IMR-90 (cell line): Measurements from ENCODE around the gene MYO1A. TPM values are rescaled to one million over a fixed set of nuclear protein-coding genes. Genes with fewer than 3 reads are reported as not detected.

Experiments used
- ATAC-seq: fragments of 200-7000 bp; cut with Tn5 transposase; 2 replicates; pipeline ENCODE4 v1.9.1; 2020; ENCODE audit warnings: low read depth, mild to moderate bottlenecking, moderate library complexity
- BruUV-seq: library from RNA; stranded (reverse); fragments of 400-500 nt; replicated peaks from 2 replicates; lab custom pipeline; 2021; lab: Mats Ljungman, UMichigan
- CTCF ChIA-PET: fragments of 300-600 bp; formaldehyde crosslinking; extraction: SDS; loops from one replicate; lab custom pipeline; 2021; ENCODE audit warnings: antibody characterized with exemption; lab: Yijun Ruan, JAX
- POLR2A ChIA-PET: fragments of 300-600 bp; sonication (Branson Sonifier 250); formaldehyde crosslinking; loops from one replicate; lab custom pipeline; 2022; ENCODE audit warnings: antibody characterized with exemption; ENCODE audit not compliant: unreplicated experiment; lab: Charles Lee
- DNase-seq: peaks from one replicate; pipeline ENCODE4 v3.0.0; 2013
- H2AFZ ChIP-seq: replicated peaks from 2 replicates; pipeline ENCODE3; 2013; ENCODE audit warnings: low read length, mild to moderate bottlenecking; ENCODE audit not compliant: poor library complexity
- H2AK5ac ChIP-seq: 2 replicates; pipeline ENCODE4 v1.6.1; 2013; ENCODE audit warnings: low read depth, low read length, inconsistent platforms
- H2AK9ac ChIP-seq: replicated peaks from 2 replicates; pipeline ENCODE3; 2013; ENCODE audit warnings: mild to moderate bottlenecking, low read depth, low read length, moderate library complexity; ENCODE audit not compliant: poor library complexity
- H2BK120ac ChIP-seq: 2 replicates; pipeline ENCODE4 v1.6.1; 2013; ENCODE audit warnings: low read depth, low read length, inconsistent platforms
- H2BK15ac ChIP-seq: 3 replicates; pipeline ENCODE4 v1.6.1; 2013; ENCODE audit warnings: low read depth, low read length, inconsistent platforms
- H2BK20ac ChIP-seq: 2 replicates; pipeline ENCODE4 v1.6.1; 2013; ENCODE audit warnings: low read depth, mild to moderate bottlenecking, inconsistent platforms, low read length, moderate library complexity
- H2BK5ac ChIP-seq: 2 replicates; pipeline ENCODE4 v1.6.1; 2013; ENCODE audit warnings: mild to moderate bottlenecking, low read depth, low read length, inconsistent platforms; ENCODE audit not compliant: poor library complexity, severe bottlenecking
- H3K14ac ChIP-seq: replicated peaks from 2 replicates; pipeline ENCODE4 v1.6.1; 2013; ENCODE audit warnings: low read depth, low read length, inconsistent platforms
- H3K18ac ChIP-seq: 2 replicates; pipeline ENCODE4 v1.6.1; 2013; ENCODE audit warnings: low read depth, low read length, control low read depth
- H3K23ac ChIP-seq: 2 replicates; pipeline ENCODE4 v1.6.1; 2013; ENCODE audit warnings: low read depth, low read length, inconsistent platforms
- H3K27ac ChIP-seq: 2 replicates; pipeline ENCODE4 v1.5.1; 2013; ENCODE audit warnings: mild to moderate bottlenecking, control low read depth, low read length; ENCODE audit not compliant: insufficient read depth
- H3K27me3 ChIP-seq: 2 replicates; pipeline ENCODE4 v1.6.1; 2013; ENCODE audit warnings: low read length; ENCODE audit not compliant: control insufficient read depth, insufficient read depth
- H3K36me3 ChIP-seq: 2 replicates; pipeline ENCODE4 v1.6.1; 2013; ENCODE audit warnings: low read length, mixed read lengths; ENCODE audit not compliant: control insufficient read depth, insufficient read depth
- H3K4ac ChIP-seq: 2 replicates; pipeline ENCODE4 v1.6.1; 2013; ENCODE audit warnings: low read depth, low read length, inconsistent platforms
- H3K4me1 ChIP-seq: 2 replicates; pipeline ENCODE4 v1.6.1; 2013; ENCODE audit warnings: low read length, mixed read lengths; ENCODE audit not compliant: control insufficient read depth, insufficient read depth
- H3K4me2 ChIP-seq: 2 replicates; pipeline ENCODE4 v1.6.1; 2013; ENCODE audit warnings: low read depth, mild to moderate bottlenecking, control low read depth, low read length, moderate library complexity
- H3K4me3 ChIP-seq: 2 replicates; pipeline ENCODE4 v1.5.1; 2013; ENCODE audit warnings: low read depth, mild to moderate bottlenecking, control low read depth, low read length, moderate library complexity; ENCODE audit not compliant: insufficient read depth
- H3K56ac ChIP-seq: 2 replicates; pipeline ENCODE4 v1.6.1; 2013; ENCODE audit warnings: low read length, inconsistent platforms; ENCODE audit not compliant: insufficient read depth; ENCODE audit errors: extremely low read depth
- H3K79me1 ChIP-seq, 2 experiments: 2 replicates each; pipeline ENCODE4 v1.6.1; 2013; ENCODE audit warnings: low read length in 2 of 2, inconsistent platforms in 1 of 2, low read depth in 1 of 2
- H3K9ac ChIP-seq: 2 replicates; pipeline ENCODE4 v1.6.1; 2013; ENCODE audit warnings: low read depth, low read length, control low read depth
- H3K9me1 ChIP-seq: 2 replicates; pipeline ENCODE4 v1.6.1; 2013; ENCODE audit warnings: low read length, inconsistent platforms; ENCODE audit not compliant: insufficient read depth
- H3K9me3 ChIP-seq: 2 replicates; pipeline ENCODE4 v1.6.1; 2013; ENCODE audit warnings: low read length; ENCODE audit not compliant: control insufficient read depth, insufficient read depth
- H4K20me1 ChIP-seq: 2 replicates; pipeline ENCODE4 v1.6.1; 2013; ENCODE audit warnings: low read length, inconsistent platforms; ENCODE audit not compliant: insufficient read depth
- H4K5ac ChIP-seq: 2 replicates; pipeline ENCODE4 v1.6.1; 2013; ENCODE audit warnings: mild to moderate bottlenecking, low read depth, low read length, control low read depth
- H4K8ac ChIP-seq, 2 experiments: 2 replicates each; pipeline ENCODE4 v1.6.1; 2013; ENCODE audit warnings: low read depth in 2 of 2, low read length in 2 of 2, control low read depth in 1 of 2, inconsistent platforms in 1 of 2
- H4K91ac ChIP-seq: 2 replicates; pipeline ENCODE4 v1.6.1; 2013; ENCODE audit warnings: low read depth, low read length, inconsistent platforms; ENCODE audit not compliant: insufficient read depth
- BHLHE40 ChIP-seq: fragments of 150-350 bp; IDR thresholded peaks from 2 replicates; pipeline ENCODE4 v1.6.1; 2016; ENCODE audit warnings: mild to moderate bottlenecking, low read depth, low read length
- ELK1 ChIP-seq: fragments of 150-350 bp; IDR thresholded peaks from 2 replicates; pipeline ENCODE4 v1.6.1; 2016; ENCODE audit warnings: low read depth, mild to moderate bottlenecking, low read length, moderate library complexity, borderline replicate concordance
- MXI1 ChIP-seq: IDR thresholded peaks from 2 replicates; pipeline ENCODE4 v1.6.1; 2012; ENCODE audit warnings: low read depth, mild to moderate bottlenecking, low read length, moderate library complexity, borderline replicate concordance
- WGBS, 2 experiments: methylation state at CpG; one replicate each; pipeline versions ENCODE4 v1.1.5 to v1.1.7; 2013; ENCODE audit warnings: missing lambda C conversion rate in 2 of 2; ENCODE audit not compliant: insufficient read length in 1 of 2; ENCODE audit errors: extremely low coverage in 2 of 2; 5-methylcytosine and 5-hydroxymethylcytosine counted together
- dilution Hi-C: fragments of 300-500 bp; cut with HindIII; formaldehyde crosslinking; loops from one replicate; pipeline ENCODE4 v1.14.3; 2018; ENCODE audit warnings: low sequenced_read_pairs; ENCODE audit not compliant: unreplicated experiment
- in situ Hi-C: fragments of 300-500 bp; cut with MboI; formaldehyde crosslinking; loops from 3 replicates; pipeline ENCODE4 v1.14.3; 2019; ENCODE audit warnings: low sequenced_read_pairs, inconsistent platforms, mixed read lengths
- intact Hi-C: fragments of 100-400 bp; cut with micrococcal nuclease; formaldehyde crosslinking; loops from 2 replicates; pipeline ENCODE4 v1.10.0; 2022
- polyA plus RNA-seq, 3 experiments: library from polyadenylated mRNA; depleted of rRNA; stranded (reverse); fragments of >200 nt; gene quantifications; 2 replicates each; pipeline ENCODE4 v1.2.3, GENCODE V29; 2012; ENCODE audit warnings: low replicate concordance in 1 of 3
- total RNA-seq: library from RNA; depleted of rRNA; stranded (reverse); fragments of >200 nt; gene quantifications from 2 replicates; pipeline ENCODE4 v1.2.3, GENCODE V29; 2012

MYO1A gene
- total and polyA plus RNA-seq, 2 of the 4 experiments (the other 2 are of a cell fraction) = under 0.01 TPM; not detected in 1

- TF ChIP-seq MXI1 (no peak), BHLHE40 (no peak), ELK1 (no peak)
- H2AK5ac ChIP-seq = no peak within 1 kb of the TSS
- H3K4me2 ChIP-seq = no peak within 1 kb of the TSS
- H4K8ac ChIP-seq = no peak within 1 kb of the TSS
- H4K91ac ChIP-seq = no peak within 1 kb of the TSS
- no peak within 1 kb of the TSS for H2BK20ac ChIP-seq
- H3K18ac ChIP-seq = no peak within 1 kb of the TSS
- ATAC-seq = peak; percentile 21; the same call in 1 of the 2 replicates
- no peak within 1 kb of the TSS for H3K27ac ChIP-seq
- WGBS, 2 experiments = no CpG with 5 or more reads among the region's 6 CpGs
- no peak within 1 kb of the TSS for H2BK5ac ChIP-seq
- H3K9me3 ChIP-seq = no peaks in the 10 kb centered on the region
- CTCF ChIA-PET = interaction anchor here (1.7 kb wide), 1 partner anchor 44 kb away, joined by 6 read pairs; no protein-coding TSS in a partner anchor
- H2BK15ac ChIP-seq = no peak within 1 kb of the TSS
- no peaks in the 10 kb centered on the region for H3K79me1 ChIP-seq
- H3K9ac ChIP-seq = no peak within 1 kb of the TSS
- H2AFZ ChIP-seq = no peak within 1 kb of the TSS
- H3K36me3 ChIP-seq = no peaks in the 10 kb centered on the region
- in situ Hi-C loops (loop anchor here (5.0 kb wide), 1 partner anchor 36 kb away; the partner anchor contains the start of gene MYO1A), dilution Hi-C loops (no loop called here), intact Hi-C loops (no loop called here)
- no peak within 1 kb of the TSS for H3K14ac ChIP-seq
- no peak within 1 kb of the TSS for H2BK120ac ChIP-seq
- POLR2A ChIA-PET = no interaction called here
- no TSS peak for BruUV-seq
- H4K20me1 ChIP-seq = no peaks in the 10 kb centered on the region
- H3K23ac ChIP-seq = peak within 1 kb of the TSS; percentile 42; the same call in 1 of the 2 replicates
- H3K4ac ChIP-seq = no peak within 1 kb of the TSS
- no peak within 1 kb of the TSS for H3K4me3 ChIP-seq
- H4K5ac ChIP-seq = no peak within 1 kb of the TSS
- H3K4me1 ChIP-seq = 0 out of 2 replicates have a peak, but pooled peaks cover 2% of the 10 kb centered on the region
- no peaks in the 10 kb centered on the region for H3K9me1 ChIP-seq
- no peak for DNase-seq
- no peak within 1 kb of the TSS for H2AK9ac ChIP-seq
- no peak within 1 kb of the TSS for H3K56ac ChIP-seq
- peaks cover 41% of the 10 kb centered on the region for H3K27me3 ChIP-seq
Measured at GRCh38 chr12:57016348-57016747, 33.6 kb downstream of the MYO1A start, which contains the start of gene TAC3. TSS of gene TAC3 (minus strand) at chr12:57016529. CDS start at chr12:57015797, 732 bp downstream.
